MM.1S (cell line): ENCODE results near the gene PLSCR1.

ENCODE experiments used
- CTCF ChIP-seq: fragments of 300-600 bp; sonication (generic); IDR thresholded peaks from 2 replicates; pipeline ENCODE4 v1.5.1; 2016; ENCODE audit warnings: antibody characterized with exemption, low read length, mixed read lengths
- EZH2 ChIP-seq: fragments of 300-600 bp; sonication (generic); optimal IDR thresholded peaks from 2 replicates; pipeline ENCODE3; 2017; ENCODE audit warnings: low read depth, mild to moderate bottlenecking, antibody characterized with exemption, low read length, mixed read lengths

GRCh38 chr3:146469150-146470017, 75.0 kb downstream of the PLSCR1 start, which contains the start of gene PLSCR2:
- no peak for TF ChIP-seq CTCF
- TF ChIP-seq EZH2 = no peak
